Midbrain (tissue), 1 donor: ENCODE measurements around the gene ATP2C2.
"Not testable (repeated sequence)": the region's sequence is repeated elsewhere in the genome, so short reads cannot be mapped to it uniquely, and the experiment has no call there.

Source experiments
- DNase-seq: peaks from one replicate; lab custom pipeline; 2025; lab: John Stamatoyannopoulos, UW

The ATP2C2 gene

DNA sequence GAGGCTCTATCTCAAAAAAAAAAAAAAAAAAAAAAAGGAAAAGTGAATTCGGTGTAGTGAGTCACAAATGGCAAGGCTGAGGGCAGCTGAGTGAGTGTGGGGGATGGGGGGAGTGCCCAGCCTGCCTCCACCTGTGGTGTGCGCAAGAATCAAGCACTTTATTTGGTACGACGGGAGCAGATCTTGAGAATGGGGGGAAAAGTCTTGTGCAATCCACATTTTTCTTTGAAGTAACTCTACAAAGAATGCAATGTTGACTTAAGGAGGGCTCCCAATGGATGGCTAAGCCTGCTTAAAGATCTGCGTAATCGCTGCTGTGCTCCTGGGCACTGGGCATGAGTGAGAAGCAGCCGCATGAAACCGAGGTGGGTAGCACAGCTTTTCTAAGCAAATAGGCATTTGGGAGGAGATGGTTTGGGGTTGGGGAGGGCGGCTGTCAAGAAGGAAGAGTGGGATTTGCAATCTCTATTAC is 28.2 kb downstream of the ATP2C2 start:
- DNase-seq = no peak

DNA sequence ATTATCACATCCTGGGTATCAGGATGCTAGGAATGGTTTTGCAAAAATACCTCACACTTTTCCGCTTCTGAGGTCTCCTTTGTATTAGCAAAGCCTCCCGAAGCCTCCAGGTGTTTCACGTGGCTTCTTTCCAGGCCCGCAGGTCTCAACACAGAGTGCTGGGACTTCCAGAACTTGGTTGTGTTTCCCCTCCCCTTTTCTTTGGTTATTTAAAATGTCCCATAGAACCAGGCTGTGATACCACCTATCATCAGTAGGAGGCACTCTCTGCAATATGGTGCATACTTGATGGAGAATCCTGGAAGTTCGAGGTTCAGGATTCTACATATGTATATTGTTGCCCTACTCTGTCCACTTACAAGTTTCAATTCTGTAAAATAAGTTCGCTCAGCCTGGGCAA is 28.8 kb downstream of the ATP2C2 start:
- no peak for DNase-seq

DNA sequence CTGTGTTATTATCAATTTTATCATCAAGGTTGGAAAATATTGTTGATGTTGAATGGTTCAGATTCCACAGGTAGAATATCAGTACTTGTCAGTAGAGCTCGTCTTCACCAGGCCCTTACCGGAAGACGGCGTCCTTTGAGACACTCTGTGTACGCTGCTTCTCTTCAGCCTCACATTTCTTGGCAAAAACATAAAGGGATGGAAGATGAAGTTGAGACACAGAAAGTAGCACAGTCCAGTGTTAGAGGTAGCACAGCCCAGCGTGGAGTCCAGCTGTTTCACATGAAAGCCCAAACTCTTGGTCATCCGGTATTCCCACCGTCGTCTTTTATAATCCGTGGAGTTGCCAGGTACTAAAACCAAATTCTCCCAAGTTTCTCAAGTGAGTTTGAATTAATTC is 30.4 kb downstream of the ATP2C2 start:
- no peak for DNase-seq

DNA sequence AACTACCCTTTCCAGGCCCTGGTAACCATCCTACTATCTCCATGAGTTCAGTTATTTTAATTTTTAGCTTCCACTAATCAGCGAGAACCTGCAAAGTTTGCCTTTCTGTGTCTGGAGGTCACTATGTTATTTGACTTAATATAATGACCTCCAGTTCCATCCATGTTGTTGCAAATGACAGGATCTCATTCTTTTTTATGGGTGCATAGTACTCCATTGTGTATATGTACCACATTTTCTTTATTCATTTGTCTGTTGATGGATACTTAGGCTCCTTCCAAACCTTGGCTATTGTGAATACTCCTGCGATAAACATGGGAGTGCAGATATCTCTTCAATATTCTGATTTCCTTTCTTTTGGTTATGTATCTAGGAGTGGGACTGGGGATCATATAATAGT is 31.6 kb downstream of the ATP2C2 start:
- DNase-seq = not testable (repeated sequence)

DNA sequence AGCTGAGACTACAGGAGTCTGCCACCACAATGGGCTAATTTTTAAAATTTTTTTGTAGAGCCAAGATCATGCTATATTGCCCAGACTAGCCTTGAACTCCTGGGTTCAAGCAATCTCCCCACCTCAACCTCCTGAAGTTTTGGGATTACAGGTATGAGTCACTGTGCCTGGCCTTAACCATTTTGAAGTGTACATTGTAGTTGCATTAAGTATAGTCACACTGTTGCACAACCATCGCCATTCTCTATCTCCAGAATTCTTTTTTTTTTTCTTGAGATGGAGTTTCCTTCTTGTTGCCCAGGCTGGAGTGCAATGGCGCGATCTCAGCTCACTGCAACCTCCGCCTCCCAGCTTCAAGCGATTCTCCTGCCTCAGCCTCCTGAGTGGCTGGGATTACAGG is 35.1 kb downstream of the ATP2C2 start:
- DNase-seq = not testable (repeated sequence)

DNA sequence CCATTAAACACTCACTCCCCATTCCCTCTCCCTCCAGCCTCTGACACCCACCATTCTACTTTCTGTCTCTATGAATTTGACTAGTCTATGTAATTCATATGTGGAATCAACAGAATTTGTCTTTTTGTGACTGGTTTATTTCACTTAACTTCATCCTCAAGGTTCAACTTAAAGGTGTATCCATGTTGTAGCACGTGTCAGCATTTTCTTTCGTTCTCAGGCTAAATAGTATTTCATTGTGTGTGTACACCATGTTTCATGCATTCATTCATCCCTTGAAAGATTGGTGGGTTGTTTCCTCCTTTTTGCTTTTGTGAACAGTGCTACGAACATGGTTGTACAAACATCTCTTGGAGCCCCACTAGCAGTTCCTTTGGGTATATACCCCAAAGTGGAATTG is 36.0 kb downstream of the ATP2C2 start:
- DNase-seq = no peak

DNA sequence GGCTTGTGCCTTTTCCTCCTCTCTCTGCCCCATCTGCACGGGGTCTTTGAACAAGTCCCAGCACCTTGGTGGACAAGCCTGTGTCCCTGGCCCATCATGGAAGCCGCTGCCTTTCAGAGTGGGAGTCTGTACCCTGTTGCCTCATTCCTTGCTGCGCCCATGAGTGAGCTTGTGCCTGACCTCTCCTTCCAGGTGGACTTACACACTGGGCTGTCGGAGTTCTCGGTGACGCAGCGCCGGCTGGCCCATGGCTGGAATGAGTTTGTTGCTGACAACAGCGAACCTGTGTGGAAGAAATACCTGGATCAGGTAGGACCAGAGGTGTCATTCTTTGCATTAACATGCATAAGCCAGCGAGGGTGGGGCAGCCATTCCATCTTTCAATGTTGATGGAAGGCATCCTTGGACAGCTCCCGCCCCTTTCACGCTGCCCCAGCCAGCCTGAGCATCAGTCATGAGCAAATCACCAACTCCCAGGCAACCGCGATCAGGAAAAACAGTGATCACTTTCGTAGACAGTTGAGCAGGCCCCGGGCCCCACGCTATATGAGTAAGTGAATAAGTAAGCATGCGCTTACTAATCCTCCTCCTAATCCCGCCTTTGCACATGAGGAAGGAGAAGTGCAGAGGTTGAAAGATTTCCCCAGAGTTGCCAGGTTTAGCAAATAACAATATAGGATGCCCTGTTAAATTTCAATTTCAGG is 36.8 kb downstream of the ATP2C2 start:
- DNase-seq = no peak

DNA sequence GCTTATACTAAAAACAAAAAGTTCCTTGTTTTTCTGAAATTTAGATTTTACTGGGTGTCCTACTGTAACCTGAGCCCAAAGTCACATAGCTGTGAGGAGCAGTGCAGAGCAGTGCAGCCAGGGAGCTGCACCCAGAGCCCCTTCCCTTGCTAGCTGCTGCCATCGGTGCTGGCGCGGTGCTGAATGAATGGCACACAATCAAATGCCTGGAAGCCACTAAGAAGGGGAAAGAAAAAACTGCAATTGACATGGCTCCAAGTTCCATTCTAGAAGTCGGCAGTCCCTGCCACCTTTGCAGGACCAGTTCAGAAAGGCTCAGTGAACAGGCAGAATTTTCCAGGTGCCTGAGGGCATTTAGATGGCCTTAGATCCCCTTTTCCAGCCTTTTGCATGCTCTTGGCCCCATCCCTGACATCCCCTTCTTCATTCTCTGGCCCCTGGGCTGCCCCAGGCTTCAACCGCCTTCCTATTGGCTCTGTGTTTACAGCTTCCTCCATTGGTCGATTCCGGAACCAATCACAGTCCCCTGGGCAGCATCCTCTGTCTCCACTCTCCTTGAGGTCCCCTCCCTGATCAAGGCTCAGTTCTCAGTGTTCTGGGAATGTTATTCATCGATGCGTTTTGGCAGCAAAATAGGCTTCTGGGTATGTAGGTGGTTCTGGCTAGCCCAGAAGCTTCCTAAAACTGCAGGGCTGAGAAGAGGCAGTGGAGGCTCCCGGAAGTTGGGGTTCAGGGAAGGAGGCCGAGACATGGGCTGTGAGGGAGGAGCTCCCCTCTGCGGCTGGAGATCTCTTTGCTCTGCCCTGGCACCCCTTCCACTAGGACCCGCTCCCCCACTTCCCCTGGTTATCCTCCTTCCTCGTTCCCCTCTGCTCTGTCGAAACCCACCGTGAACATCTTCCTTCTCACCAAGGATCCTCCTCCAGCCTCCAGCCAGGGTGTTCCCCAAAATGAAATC is 37.9 kb downstream of the ATP2C2 start:
- peak; percentile 87 for DNase-seq

DNA sequence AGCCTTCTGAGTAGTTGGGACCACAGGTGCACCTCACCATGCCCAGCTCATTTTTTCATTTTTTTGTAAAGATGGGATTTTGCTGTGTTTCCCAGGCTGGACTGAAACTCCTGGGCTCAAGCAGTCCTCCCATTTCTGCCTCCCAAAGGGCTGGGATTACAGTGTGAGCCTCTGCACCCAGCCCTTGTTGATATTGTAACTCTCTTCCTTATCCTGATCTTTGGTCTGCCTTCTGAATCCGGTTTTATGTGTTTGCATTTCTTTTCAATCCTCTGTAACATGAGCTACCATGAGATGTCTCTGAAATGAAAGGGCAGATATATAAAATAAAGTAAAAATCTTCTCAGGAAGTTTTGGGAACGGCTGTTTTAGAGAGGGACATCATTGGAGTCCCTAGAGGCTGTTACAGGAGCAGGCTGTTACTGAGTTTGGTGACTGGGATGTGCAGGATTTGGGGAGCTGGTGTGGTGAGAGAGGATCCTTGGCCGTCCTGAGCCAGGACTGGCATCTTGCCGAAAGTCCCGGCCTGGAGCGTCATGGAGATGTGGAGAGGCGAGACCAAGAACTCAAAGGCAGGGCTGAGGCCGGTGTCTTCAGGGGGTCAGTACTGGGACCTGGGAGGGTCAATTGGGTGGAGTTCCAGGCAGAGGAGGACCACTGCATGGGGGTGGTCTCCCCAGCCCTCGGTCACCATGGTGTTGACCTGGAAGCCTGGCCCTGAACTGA is 39.4 kb downstream of the ATP2C2 start:
- no peak for DNase-seq

DNA sequence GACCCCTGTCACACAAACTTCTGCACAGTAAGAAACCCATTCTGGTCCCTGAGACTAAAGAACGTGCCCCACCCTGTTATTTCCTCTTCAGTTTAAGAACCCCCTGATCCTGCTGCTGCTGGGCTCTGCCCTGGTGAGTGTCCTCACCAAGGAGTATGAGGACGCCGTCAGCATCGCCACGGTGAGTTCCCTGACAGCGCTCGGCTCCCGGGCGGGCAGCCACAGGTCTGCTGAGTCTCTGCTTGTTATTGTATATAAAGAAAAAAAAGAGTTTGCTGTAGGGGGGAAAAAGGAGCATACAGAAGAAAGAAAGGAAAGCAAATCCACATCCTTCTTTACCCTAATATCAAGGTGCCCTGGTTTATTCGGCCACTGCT is 40.0 kb downstream of the ATP2C2 start:
- DNase-seq = no peak

DNA sequence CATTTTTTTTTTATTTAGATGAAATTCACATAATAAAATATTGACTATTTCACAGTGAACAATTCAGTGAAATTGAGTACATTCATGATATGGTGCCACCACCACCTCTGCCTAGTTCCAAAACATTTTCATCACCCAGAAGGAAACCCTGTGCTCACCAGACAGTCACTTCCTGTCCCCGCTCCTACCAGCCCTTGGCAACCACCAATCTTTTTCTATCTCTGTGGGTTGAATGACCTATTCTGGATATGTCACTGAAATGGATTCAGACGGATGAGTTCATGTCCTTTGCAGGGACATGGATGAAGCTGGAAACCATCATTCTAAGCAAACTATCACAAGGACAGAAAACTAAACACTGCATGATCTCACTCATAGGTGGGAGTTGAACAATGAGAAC is 40.5 kb downstream of the ATP2C2 start:
- no peak for DNase-seq

DNA sequence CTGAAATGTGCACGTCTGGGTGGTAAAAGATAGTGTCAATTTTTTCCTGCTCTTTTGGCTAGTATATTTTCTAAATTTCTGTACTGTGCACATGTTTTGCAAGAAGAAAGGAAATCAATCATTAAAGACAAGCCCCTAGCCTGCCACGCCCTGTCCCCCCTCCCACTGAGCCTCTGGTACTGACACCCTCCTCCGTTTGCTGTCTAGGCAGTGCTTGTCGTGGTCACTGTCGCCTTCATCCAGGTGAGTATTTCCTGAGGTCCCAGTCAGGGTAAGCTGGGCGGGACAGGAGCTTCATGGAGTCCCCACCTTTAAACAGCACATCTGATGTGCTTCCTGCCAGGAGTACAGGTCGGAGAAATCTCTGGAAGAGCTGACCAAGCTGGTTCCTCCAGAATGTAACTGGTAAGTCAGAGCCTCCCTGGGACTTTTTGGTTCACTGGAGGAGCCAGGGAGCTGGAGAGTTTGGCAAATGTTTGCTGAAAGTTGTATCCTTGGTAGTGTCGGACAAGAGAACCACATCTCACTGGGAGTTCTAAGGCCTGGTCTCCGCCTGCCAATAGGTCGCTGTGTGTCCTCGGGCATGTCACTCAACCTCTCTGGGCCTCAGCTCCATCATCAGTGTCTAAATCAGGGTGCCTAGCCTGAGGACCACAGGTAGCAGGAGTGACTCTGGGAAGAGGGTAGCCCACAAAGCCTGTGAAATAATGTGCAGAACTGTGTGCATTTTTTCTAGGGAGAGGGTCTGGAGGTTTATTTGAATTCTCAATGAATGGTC is 42.2 kb downstream of the ATP2C2 start:
- no peak for DNase-seq

DNA sequence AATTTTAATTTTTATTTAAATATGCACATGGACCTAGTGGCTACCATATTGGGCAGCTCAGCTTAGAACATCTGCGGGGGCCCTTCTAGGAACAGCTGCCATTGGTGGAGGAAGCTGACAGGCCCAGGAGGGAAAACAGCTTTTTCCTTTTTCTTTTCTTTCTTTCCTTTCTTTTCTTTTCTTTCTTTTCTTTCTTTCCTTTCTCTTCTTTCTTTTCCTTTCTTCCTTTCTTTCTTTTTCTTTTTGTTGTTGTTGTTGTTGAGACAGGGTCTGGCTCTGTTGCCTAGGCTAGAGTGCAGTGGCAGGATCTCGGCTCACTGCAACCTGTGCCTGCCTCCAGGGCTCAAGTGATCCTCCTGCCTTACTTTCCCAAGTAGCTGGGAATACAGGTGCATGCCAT is 43.4 kb downstream of the ATP2C2 start:
- no peak for DNase-seq

DNA sequence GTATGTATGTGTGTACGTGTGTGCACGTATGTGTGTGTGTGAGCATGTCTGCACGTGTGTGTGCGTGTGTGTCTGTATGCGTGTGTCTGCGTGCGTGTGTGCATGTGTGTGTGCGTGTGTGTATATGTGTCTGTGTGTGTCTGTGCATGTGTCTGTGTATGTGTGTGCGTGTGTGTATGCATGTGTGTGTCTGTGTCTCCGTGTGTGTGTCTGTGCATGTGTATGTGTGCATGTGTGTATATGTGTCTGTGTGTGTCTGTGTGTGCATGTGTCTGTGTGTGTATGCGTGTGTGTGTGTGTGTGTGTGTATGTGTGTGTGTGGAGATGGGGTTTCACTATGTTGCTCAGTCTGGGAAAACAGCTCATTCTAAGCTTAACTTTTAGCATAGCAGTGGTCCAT is 43.9 kb downstream of the ATP2C2 start:
- DNase-seq = no peak

DNA sequence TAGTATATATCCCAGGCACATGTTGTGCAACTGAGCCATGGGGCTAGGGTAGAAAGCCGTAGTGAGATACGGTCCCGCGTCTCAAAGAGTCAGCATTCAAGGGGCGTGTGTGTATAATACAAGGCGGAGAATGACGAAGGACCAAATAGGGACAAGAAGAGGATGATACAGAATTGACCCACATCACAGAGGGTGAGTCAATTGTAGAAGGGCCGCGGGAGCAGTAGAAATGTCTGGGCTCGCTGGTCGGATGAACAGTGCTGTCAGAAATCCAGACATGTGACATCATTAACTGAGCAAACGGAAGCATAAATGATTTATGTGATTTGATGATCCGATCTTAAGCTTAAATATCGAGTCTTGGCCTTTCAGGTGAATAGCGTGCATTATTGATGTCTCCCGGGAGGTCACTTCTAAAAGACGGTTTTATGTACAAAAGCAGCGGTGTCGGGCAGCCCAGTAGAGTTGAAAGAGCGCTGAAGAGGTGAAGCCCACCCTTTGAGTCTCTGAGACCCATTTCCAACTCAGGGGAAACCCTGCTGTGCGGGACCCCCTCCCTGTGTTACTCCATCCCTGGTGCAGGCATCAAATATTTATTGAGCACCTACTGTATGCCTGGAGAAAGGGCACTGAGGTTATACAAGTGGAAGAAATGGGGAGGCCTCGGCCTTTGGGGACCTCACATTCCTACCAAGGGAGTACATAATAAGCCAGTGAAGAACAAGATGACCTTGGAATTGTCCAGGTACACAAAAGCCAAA is 45.1 kb downstream of the ATP2C2 start:
- DNase-seq = no peak

DNA sequence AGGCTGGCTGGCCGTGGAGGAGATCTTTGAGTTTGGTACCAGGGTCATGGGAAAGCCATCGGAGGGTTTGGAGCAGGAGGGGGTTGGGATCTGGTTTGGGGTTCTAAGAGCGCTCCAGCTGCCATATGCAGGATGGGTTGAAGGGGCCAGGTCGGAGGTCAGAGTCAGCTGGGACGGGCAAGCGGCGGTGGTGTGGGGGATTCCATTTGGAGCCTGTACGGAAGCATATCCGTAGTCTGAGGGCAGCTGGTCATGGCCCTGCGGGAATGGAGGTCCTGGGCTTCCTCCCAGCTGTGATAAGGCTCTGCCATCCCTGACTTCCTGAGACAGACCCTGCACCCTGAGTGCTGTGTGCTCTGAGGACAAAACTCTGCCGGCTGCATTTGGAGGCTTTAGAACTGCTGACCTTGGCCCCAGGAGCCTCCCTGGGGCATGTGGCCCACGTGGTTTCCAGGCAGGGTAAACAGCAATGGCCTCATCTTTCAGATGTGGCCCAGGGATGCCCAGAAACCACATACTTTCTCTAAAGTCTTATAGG is 46.5 kb downstream of the ATP2C2 start:
- DNase-seq = no peak

DNA sequence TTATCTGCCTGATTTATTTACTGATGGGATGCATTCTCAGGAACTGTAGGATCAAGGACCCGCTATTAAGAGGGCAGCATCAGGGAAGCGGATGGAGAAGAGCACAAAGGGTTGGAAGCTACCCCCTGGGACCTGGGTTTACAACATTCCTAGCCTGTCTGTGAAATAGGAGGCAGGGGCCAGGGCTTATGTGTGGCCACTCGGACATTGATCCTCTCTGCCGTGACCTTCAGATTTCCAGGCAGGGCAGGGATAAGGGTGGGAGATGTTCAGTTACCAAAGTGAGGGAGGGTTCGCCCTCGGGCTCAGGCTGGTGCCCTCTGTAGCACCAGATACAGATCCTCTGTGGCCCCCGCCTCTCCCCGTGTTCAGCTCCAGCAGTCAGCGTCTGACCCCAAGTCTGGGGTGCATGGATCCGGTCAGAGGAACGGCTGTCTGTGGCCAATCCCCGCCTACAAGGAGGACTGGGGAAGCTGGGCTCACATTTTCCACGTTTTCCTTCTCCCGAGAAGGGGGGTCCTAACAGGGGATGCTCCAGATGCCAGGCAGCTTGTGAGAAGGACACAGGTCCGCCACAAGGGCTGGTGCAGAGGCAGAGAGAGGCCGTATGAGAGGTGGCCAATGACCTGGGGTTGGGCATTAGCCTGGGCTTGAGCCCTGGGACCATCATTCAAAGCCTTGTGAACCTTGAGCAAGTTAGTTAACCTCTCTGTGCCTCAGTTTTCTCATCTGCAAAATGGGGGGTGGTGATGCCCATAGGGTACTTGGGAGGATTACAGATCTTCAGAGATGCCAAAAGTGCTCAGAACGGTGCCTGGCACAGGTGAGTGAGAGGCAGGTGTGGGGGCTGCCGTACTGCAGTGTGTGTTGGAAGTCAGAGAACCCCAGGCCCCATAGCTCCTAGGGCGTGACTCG is 48.3 kb downstream of the ATP2C2 start:
- DNase-seq = no peak

DNA sequence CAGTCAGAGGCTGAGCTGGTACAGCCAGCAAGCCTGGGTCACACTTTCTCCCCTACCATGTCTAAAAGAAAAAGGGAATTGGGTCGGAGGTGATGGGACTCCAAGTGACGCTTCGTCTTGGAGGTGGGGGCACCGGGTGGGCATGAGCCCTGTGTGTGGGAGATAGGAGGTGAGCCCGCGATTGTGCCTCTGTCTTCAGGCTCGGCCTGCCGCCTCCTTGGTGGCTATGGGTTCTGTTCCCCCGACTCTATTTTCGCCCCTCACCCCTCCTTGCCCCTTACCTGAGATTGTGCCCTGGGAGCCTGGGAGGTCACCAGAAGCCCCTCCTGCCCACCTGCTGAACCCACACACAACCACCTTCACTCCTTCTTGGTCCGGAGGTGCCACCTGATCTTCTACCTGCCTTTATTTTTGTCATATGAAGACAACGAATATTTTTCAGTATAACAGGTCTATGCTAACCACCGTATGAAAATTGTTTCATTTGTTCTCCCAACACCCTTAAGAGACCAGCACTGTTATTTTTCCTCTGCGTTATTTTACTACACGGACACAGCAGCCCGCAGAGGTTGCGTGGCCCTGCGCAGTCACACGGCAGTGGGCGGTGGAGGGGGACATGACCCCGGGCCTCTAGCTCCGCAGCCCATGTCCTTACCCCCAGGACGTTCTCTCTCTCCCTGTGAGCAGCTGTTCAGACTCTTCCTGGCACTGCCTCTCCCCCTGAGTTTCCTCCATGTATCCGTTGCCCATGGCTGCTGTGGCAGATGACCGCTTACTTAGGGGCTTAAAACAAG is 49.9 kb downstream of the ATP2C2 start:
- DNase-seq = no peak

DNA sequence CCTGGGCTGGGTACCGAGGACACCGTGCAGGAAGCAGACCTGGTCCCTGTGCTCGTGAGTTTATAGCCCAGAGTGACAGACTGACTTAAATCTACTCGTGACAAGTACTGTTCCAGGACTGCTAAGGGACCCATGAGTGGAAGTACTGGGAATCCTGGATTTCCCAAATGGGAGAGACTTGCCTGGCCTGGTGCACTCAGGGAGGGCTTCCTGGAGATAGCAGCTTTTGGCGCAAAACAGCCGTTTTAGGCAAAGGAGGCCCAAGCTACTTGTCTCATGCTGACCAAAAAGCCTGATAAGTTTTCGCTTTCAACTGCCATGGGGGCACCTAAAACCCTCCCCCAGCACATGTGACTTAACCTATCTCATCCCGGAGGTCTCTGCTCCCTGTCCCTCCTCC is 51.4 kb downstream of the ATP2C2 start:
- DNase-seq = no peak
